Keratinocyte (primary cell): ENCODE data around the gene PAX1. TPM values are rescaled to one million over a fixed set of nuclear protein-coding genes. Genes with fewer than 3 reads are reported as not detected.

Experiments
- DNase-seq: peaks from one replicate; pipeline ENCODE4 v3.0.0-alpha.2; 2011; ENCODE audit warnings: low read depth, missing footprints, low spot score
- FAIRE-seq: peaks from 2 replicates; lab custom pipeline; 2011; peaks lifted over from hg19 to GRCh38; lab: Jason Lieb, UNC
- H2AFZ ChIP-seq: 2 replicates; pipeline ENCODE4 v1.6.0; 2012; ENCODE audit warnings: low read length, control low read depth, inconsistent platforms; ENCODE audit not compliant: control insufficient read depth
- H3K27ac ChIP-seq: 2 replicates; pipeline ENCODE4 v1.5.1; 2011; ENCODE audit warnings: low read length; ENCODE audit not compliant: control insufficient read depth, insufficient read depth
- H3K27me3 ChIP-seq: 3 replicates; pipeline ENCODE4 v1.6.0; 2011; ENCODE audit warnings: low read length; ENCODE audit not compliant: control insufficient read depth, insufficient read depth; ENCODE audit errors: extremely low read depth
- H3K36me3 ChIP-seq, 2 experiments: 2 replicates in 1 of 2; 3 replicates in 1 of 2; pipeline ENCODE4 v1.5.1; 2011; ENCODE audit warnings: low read length in 2 of 2, mild to moderate bottlenecking in 1 of 2; ENCODE audit not compliant: control insufficient read depth in 2 of 2, insufficient read depth in 2 of 2; ENCODE audit errors: extremely low read depth in 1 of 2
- H3K4me1 ChIP-seq: 3 replicates; pipeline ENCODE4 v1.5.1; 2011; ENCODE audit warnings: low read length; ENCODE audit not compliant: control insufficient read depth, insufficient read depth; ENCODE audit errors: extremely low read depth
- H3K4me2 ChIP-seq: 3 replicates; pipeline ENCODE4 v1.6.0; 2011; ENCODE audit warnings: low read depth, low read length; ENCODE audit not compliant: control insufficient read depth, insufficient read depth; ENCODE audit errors: extremely low read depth
- H3K4me3 ChIP-seq, 3 experiments: fragments of 200-600 bp in 1 of 3; sonication (generic) in 1 of 3; 2 replicates in 2 of 3; 3 replicates in 1 of 3; pipeline ENCODE4 v1.5.1; 2011 to 2016; ENCODE audit warnings: low read length in 3 of 3, mild to moderate bottlenecking in 3 of 3, control low read depth in 2 of 3, inconsistent platforms in 1 of 3, low read depth in 1 of 3, mixed read lengths in 1 of 3, mixed run types in 1 of 3, moderate library complexity in 1 of 3; ENCODE audit not compliant: control insufficient read depth in 2 of 3, insufficient read depth in 2 of 3; ENCODE audit errors: extremely low read depth in 1 of 3
- H3K79me2 ChIP-seq: 2 replicates; pipeline ENCODE4 v1.6.0; 2012; ENCODE audit warnings: low read length; ENCODE audit not compliant: control insufficient read depth, insufficient read depth
- H3K9ac ChIP-seq: 3 replicates; pipeline ENCODE4 v1.6.0; 2011; ENCODE audit warnings: low read length; ENCODE audit not compliant: control insufficient read depth, insufficient read depth; ENCODE audit errors: extremely low read depth
- H3K9me1 ChIP-seq: 3 replicates; pipeline ENCODE4 v1.6.0; 2011; ENCODE audit warnings: low read length; ENCODE audit not compliant: control insufficient read depth, insufficient read depth; ENCODE audit errors: extremely low read depth
- H3K9me3 ChIP-seq: 2 replicates; pipeline ENCODE4 v1.5.1; 2012; ENCODE audit warnings: low read depth, low read length; ENCODE audit not compliant: control insufficient read depth
- H4K20me1 ChIP-seq: 3 replicates; pipeline ENCODE4 v1.6.0; 2011; ENCODE audit warnings: low read length; ENCODE audit not compliant: control insufficient read depth, insufficient read depth; ENCODE audit errors: extremely low read depth
- CTCF ChIP-seq, 3 experiments: IDR thresholded peaks in 1 of 3; conservative IDR thresholded peaks in 1 of 3; optimal IDR thresholded peaks in 1 of 3; 2 replicates in 2 of 3; 3 replicates in 1 of 3; pipeline versions ENCODE3 to v1.5.1; 2011; ENCODE audit warnings: low read length in 3 of 3, mild to moderate bottlenecking in 3 of 3, moderate library complexity in 2 of 3, control low read depth in 1 of 3, inconsistent platforms in 1 of 3; ENCODE audit not compliant: insufficient read depth in 2 of 3; ENCODE audit errors: extremely low read depth in 1 of 3
- EZH2 ChIP-seq: IDR thresholded peaks from one replicate; pipeline ENCODE4 v1.6.1; 2012; ENCODE audit warnings: inconsistent platforms, mild to moderate bottlenecking, low read length, moderate library complexity
- dilution Hi-C: fragments of 300-500 bp; cut with MboI; formaldehyde crosslinking; loops from one replicate; pipeline ENCODE4 v1.7.0; 2020; ENCODE audit warnings: low sequenced_read_pairs; ENCODE audit not compliant: extremely low pct_ligation_motif_present
- polyA plus RNA-seq, 5 experiments: library from polyadenylated mRNA; depleted of rRNA in 3 of 5; stranded (reverse) in 3 of 5; stranded (forward) in 1 of 5; unstranded in 1 of 5; fragments of >200 nt; gene quantifications; 1 replicate in 1 of 5; 2 replicates in 3 of 5; 3 replicates in 1 of 5; pipeline versions ENCODE4 v1.2.1 to v1.2.3, GENCODE V29; 2011 to 2012; ENCODE audit warnings: missing spikeins in 2 of 5, low read depth in 1 of 5, low replicate concordance in 1 of 5

The PAX1 gene
- polyA plus RNA-seq, 1 donor (not counting 4 experiments of a cell fraction or from before 2014, with no cell fraction given), result not detected

GRCh38 chr20:21709535-21709904 is 4.1 kb downstream of the PAX1 start:
- TF ChIP-seq CTCF (optimal IDR thresholded peaks at IDR 0.05 in 1 of 3, IDR thresholded peaks at IDR 0.05 in 1 of 3, conservative IDR thresholded peaks at IDR 0.05 in 1 of 3; ENCODE audit: extremely low read depth in 1 of 3, insufficient read depth in 2 of 3, low read length in 3 of 3) (no peak), EZH2 (peak; percentile 27)
- no peaks in the 10 kb centered on the region for H3K9me3 ChIP-seq
- H3K27ac ChIP-seq, result no peak overlapping the region
- H3K9ac ChIP-seq, result no peak overlapping the region
- H3K9me1 ChIP-seq, result no peaks in the 10 kb centered on the region
- H3K4me2 ChIP-seq, result no peak overlapping the region
- no peaks in the 10 kb centered on the region for H4K20me1 ChIP-seq
- H3K36me3 ChIP-seq, result no peaks in the 10 kb centered on the region
- H2AFZ ChIP-seq, result no peak overlapping the region
- no peaks in the 10 kb centered on the region for H3K4me1 ChIP-seq
- no peak for FAIRE-seq
- peaks cover 80% of the 10 kb centered on the region for H3K27me3 ChIP-seq
- dilution Hi-C loops, result no loop called here
- H3K79me2 ChIP-seq, result no peaks in the 10 kb centered on the region
- H3K4me3 ChIP-seq, result no peak overlapping the region
- DNase-seq, result no peak

GRCh38 chr20:21710341-21710740 is 4.9 kb downstream of the PAX1 start:
- no peaks in the 10 kb centered on the region for H3K9me1 ChIP-seq
- no peaks in the 10 kb centered on the region for H3K4me1 ChIP-seq
- no peaks in the 10 kb centered on the region for H3K9me3 ChIP-seq
- H3K36me3 ChIP-seq, result no peaks in the 10 kb centered on the region
- peaks cover 80% of the 10 kb centered on the region for H3K27me3 ChIP-seq
- dilution Hi-C loops, result no loop called here
- no peaks in the 10 kb centered on the region for H3K79me2 ChIP-seq
- DNase-seq (no peak), FAIRE-seq (no peak)
- H4K20me1 ChIP-seq, result no peaks in the 10 kb centered on the region
- TF ChIP-seq CTCF (optimal IDR thresholded peaks at IDR 0.05 in 1 of 3, IDR thresholded peaks at IDR 0.05 in 1 of 3, conservative IDR thresholded peaks at IDR 0.05 in 1 of 3; ENCODE audit: extremely low read depth in 1 of 3, insufficient read depth in 2 of 3, low read length in 3 of 3) (no peak), EZH2 (no peak)
- no peak overlapping the region for H3K4me3 ChIP-seq
- no peak overlapping the region for H2AFZ ChIP-seq
- no peak overlapping the region for H3K9ac ChIP-seq
- H3K4me2 ChIP-seq, result no peak overlapping the region
- H3K27ac ChIP-seq, result no peak overlapping the region
